GM12872 (cell line): ENCODE measurements around the gene DDX54.

Experiments
- CTCF ChIP-seq: IDR thresholded peaks from 3 replicates; pipeline ENCODE4 v1.5.1; 2011; ENCODE audit warnings: low read depth, mild to moderate bottlenecking, low read length, moderate library complexity; ENCODE audit not compliant: insufficient read depth

Gene DDX54

GRCh38 chr12:113133666-113134065 lies 51.6 kb downstream of the DDX54 start:
- TF ChIP-seq CTCF, result no peak

GRCh38 chr12:113133036-113133435 lies 52.2 kb downstream of the DDX54 start:
- TF ChIP-seq CTCF, result no peak

GRCh38 chr12:113131556-113131955 lies 53.7 kb downstream of the DDX54 start:
- no peak for TF ChIP-seq CTCF

- TF ChIP-seq CTCF, result peak; percentile 38; the same call in 1 of the 3 replicates
Observed at GRCh38 chr12:113130457-113131135, 54.7 kb downstream of the DDX54 start.

GRCh38 chr12:113129664-113130456 lies 55.4 kb downstream of the DDX54 start:
- no peak for TF ChIP-seq CTCF

- no peak for TF ChIP-seq CTCF
Observed at GRCh38 chr12:113128802-113129663, 56.2 kb downstream of the DDX54 start.

GRCh38 chr12:113127791-113128199 lies 57.5 kb downstream of the DDX54 start:
- TF ChIP-seq CTCF, result no peak
